G401.6 (cell line): Measurements from ENCODE around the gene EDA.
"Not testable (repeated sequence)": the region's sequence is repeated elsewhere in the genome, so short reads cannot be mapped to it uniquely, and the experiment has no call there.

Source experiments
- FAIRE-seq: peaks from 2 replicates; lab custom pipeline; 2012; peaks lifted over from hg19 to GRCh38; lab: Jason Lieb, UNC

The EDA gene

GRCh38 chrX:69746051-69746450, 130.1 kb downstream of the EDA start:
- no peak for FAIRE-seq

- no peak for FAIRE-seq
Observed at GRCh38 chrX:69748055-69748454, 132.1 kb downstream of the EDA start.

- FAIRE-seq, result no peak
Observed at GRCh38 chrX:69759921-69760625, 144.2 kb downstream of the EDA start.

GRCh38 chrX:69761633-69762032, 145.7 kb downstream of the EDA start:
- FAIRE-seq, result no peak

GRCh38 chrX:69762340-69762739, 146.4 kb downstream of the EDA start:
- FAIRE-seq, result no peak

GRCh38 chrX:69793260-69793935, 177.5 kb downstream of the EDA start:
- FAIRE-seq, result no peak

- FAIRE-seq, result no peak
Observed at GRCh38 chrX:69795702-69796101, 179.8 kb downstream of the EDA start.

GRCh38 chrX:69807400-69807799, 191.5 kb downstream of the EDA start:
- no peak for FAIRE-seq

- no peak for FAIRE-seq
Observed at GRCh38 chrX:69808375-69808774, 192.5 kb downstream of the EDA start.

GRCh38 chrX:69813677-69814076, 197.8 kb downstream of the EDA start:
- FAIRE-seq, result no peak

- FAIRE-seq, result no peak
Observed at GRCh38 chrX:69815063-69815462, 199.2 kb downstream of the EDA start.

GRCh38 chrX:69815519-69815918, 199.6 kb downstream of the EDA start:
- no peak for FAIRE-seq

- FAIRE-seq, result no peak
Observed at GRCh38 chrX:69844636-69845035, 228.7 kb downstream of the EDA start.

GRCh38 chrX:69859999-69860398, 244.1 kb downstream of the EDA start:
- FAIRE-seq, result not testable (repeated sequence)

- no peak for FAIRE-seq
Observed at GRCh38 chrX:69876221-69876620, 260.3 kb downstream of the EDA start.

GRCh38 chrX:69884210-69884609, 268.3 kb downstream of the EDA start:
- no peak for FAIRE-seq

GRCh38 chrX:69896046-69896445, 280.1 kb downstream of the EDA start:
- no peak for FAIRE-seq

GRCh38 chrX:69900491-69900890, 284.6 kb downstream of the EDA start:
- FAIRE-seq, result no peak

GRCh38 chrX:69906447-69906846, 290.5 kb downstream of the EDA start:
- FAIRE-seq, result no peak

GRCh38 chrX:69914781-69915180, 298.9 kb downstream of the EDA start:
- no peak for FAIRE-seq

GRCh38 chrX:69919749-69920148, 303.8 kb downstream of the EDA start:
- no peak for FAIRE-seq

GRCh38 chrX:69932323-69932722, 316.4 kb downstream of the EDA start:
- FAIRE-seq, result no peak

- no peak for FAIRE-seq
Observed at GRCh38 chrX:69948276-69948797, 332.4 kb downstream of the EDA start.

GRCh38 chrX:69951753-69952152, 335.8 kb downstream of the EDA start:
- FAIRE-seq, result no peak
